SU-DHL-6 (cell line): Measurements from ENCODE around the gene ARHGAP40.

Experiments used
- H2AFZ ChIP-seq: fragments of 200-600 bp; sonication (generic); 2 replicates; pipeline ENCODE4 v1.6.1; 2014; ENCODE audit warnings: low read depth, mild to moderate bottlenecking, moderate library complexity, mixed read lengths, antibody characterized with exemption, low read length; ENCODE audit not compliant: severe bottlenecking
- H3F3A ChIP-seq: fragments of 200-600 bp; shearing (Covaris generic); 2 replicates; pipeline ENCODE4 v1.6.0; 2016; ENCODE audit warnings: antibody characterized with exemption, mild to moderate bottlenecking; ENCODE audit not compliant: insufficient read depth
- H3K27ac ChIP-seq: fragments of 200-600 bp; sonication (generic); 2 replicates; pipeline ENCODE4 v1.5.1; 2016; ENCODE audit warnings: low read depth, mild to moderate bottlenecking, low read length, moderate library complexity, mixed read lengths
- H3K27me3 ChIP-seq: fragments of 200-600 bp; sonication (generic), shearing (Covaris generic); 2 replicates; pipeline ENCODE4 v1.6.0; 2014; ENCODE audit warnings: mild to moderate bottlenecking, low read length
- H3K36me3 ChIP-seq: fragments of 200-600 bp; sonication (generic); 2 replicates; pipeline ENCODE4 v1.6.1; 2014; ENCODE audit warnings: mild to moderate bottlenecking, low read length, mixed read lengths
- H3K4me2 ChIP-seq: fragments of 300-600, 200-600 bp; shearing (Covaris generic), sonication (generic); 2 replicates; pipeline ENCODE4 v1.6.0; 2014; ENCODE audit warnings: low read length, low read depth, mild to moderate bottlenecking; ENCODE audit not compliant: poor library complexity, severe bottlenecking
- H3K4me3 ChIP-seq: fragments of 200-600 bp; sonication (generic); 2 replicates; pipeline ENCODE4 v1.5.1; 2014; ENCODE audit warnings: antibody characterized with exemption, low read length, mild to moderate bottlenecking, mixed read lengths; ENCODE audit not compliant: insufficient read depth, poor library complexity, severe bottlenecking
- H3K79me2 ChIP-seq: fragments of 200-600 bp; sonication (generic); 2 replicates; pipeline ENCODE4 v1.6.1; 2014; ENCODE audit warnings: mild to moderate bottlenecking, low read length, moderate library complexity; ENCODE audit not compliant: insufficient read depth
- H3K9ac ChIP-seq: fragments of 200-600 bp; sonication (generic); 2 replicates; pipeline ENCODE4 v1.7.0; 2014; ENCODE audit warnings: mild to moderate bottlenecking, low read length
- H3K9me2 ChIP-seq: fragments of 200-600 bp; sonication (generic); replicated peaks from 2 replicates; pipeline ENCODE4 v1.6.1; 2014; ENCODE audit warnings: low read length; ENCODE audit not compliant: insufficient read depth
- H3K9me3 ChIP-seq: fragments of 200-600 bp; sonication (generic); 2 replicates; pipeline ENCODE4 v1.6.1; 2014; ENCODE audit warnings: low read length, mixed read lengths; ENCODE audit not compliant: insufficient read depth
- H4K20me1 ChIP-seq: fragments of 200-600 bp; sonication (generic); 2 replicates; pipeline ENCODE4 v1.6.1; 2014; ENCODE audit warnings: low read depth, mild to moderate bottlenecking, antibody characterized with exemption, low read length, moderate library complexity, mixed read lengths
- EZH2phosphoT487 ChIP-seq: fragments of 200-600 bp; sonication (generic), shearing (Covaris generic); conservative IDR thresholded peaks from 2 replicates; pipeline ENCODE4 v1.6.1; 2018; ENCODE audit warnings: mild to moderate bottlenecking, antibody characterized with exemption, low read length, moderate library complexity, mixed read lengths
- TF ChIP-seq, protein P1 (sequence below): fragments of 200-600 bp; sonication (generic); IDR thresholded peaks from one replicate; pipeline ENCODE4 v1.5.1; 2017; ENCODE audit warnings: antibody characterized with exemption, mild to moderate bottlenecking, low read length, moderate library complexity; ENCODE audit not compliant: insufficient read depth, poor library complexity, severe bottlenecking

ARHGAP40 gene

DNA sequence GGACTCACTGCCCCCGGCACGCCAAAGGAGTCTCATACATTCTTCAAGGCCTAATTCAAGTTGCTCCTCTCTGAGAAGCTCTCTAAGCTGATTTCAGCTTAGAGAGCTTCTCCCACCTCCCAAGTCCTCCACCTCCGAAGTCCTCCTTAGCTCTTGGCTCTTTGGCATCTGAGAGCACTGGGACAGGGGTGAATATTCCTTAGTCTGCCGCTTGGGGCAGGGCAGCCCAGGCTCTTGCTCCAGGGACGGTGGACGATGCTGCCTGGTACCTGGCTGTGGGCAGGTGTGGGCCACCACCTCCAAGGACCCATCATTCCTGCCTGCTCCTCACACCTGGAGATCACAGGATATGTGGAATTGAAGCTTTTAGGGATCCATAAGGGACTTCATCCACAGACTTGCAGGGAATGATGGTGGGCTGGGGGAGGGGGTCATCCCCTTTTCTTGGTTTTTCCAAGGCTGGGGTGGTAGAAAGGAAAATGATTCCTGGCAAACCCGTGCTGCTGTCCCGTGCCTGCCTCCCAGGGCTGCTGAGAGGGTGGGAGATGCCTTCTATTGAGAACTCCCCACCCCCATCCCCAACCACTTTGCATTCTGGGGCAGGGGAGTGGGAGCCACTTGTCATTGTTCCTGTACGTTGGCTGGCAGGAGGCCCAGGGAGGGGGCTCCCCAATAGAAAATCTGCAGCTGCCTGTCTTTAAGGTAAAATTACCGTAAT lies 57.4 kb downstream of the ARHGAP40 start:
- Histone ChIP-seq H3K4me3 (no peak overlapping the region), H2AFZ (no peak overlapping the region), H4K20me1 (no peaks in the 10 kb centered on the region), H3K9ac (no peak overlapping the region), H3K4me2 (no peak overlapping the region), H3K27ac (no peak overlapping the region), H3K9me2 (no peaks in the 10 kb centered on the region), H3K27me3 (no peaks in the 10 kb centered on the region), H3K36me3 (no peaks in the 10 kb centered on the region), H3K79me2 (no peaks in the 10 kb centered on the region), H3K9me3 (no peaks in the 10 kb centered on the region), H3F3A (no peaks in the 10 kb centered on the region)
- no peak for TF ChIP-seq EZH2phosphoT487
- TF ChIP-seq, protein P1, sequence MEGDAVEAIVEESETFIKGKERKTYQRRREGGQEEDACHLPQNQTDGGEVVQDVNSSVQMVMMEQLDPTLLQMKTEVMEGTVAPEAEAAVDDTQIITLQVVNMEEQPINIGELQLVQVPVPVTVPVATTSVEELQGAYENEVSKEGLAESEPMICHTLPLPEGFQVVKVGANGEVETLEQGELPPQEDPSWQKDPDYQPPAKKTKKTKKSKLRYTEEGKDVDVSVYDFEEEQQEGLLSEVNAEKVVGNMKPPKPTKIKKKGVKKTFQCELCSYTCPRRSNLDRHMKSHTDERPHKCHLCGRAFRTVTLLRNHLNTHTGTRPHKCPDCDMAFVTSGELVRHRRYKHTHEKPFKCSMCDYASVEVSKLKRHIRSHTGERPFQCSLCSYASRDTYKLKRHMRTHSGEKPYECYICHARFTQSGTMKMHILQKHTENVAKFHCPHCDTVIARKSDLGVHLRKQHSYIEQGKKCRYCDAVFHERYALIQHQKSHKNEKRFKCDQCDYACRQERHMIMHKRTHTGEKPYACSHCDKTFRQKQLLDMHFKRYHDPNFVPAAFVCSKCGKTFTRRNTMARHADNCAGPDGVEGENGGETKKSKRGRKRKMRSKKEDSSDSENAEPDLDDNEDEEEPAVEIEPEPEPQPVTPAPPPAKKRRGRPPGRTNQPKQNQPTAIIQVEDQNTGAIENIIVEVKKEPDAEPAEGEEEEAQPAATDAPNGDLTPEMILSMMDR, result no peak

DNA sequence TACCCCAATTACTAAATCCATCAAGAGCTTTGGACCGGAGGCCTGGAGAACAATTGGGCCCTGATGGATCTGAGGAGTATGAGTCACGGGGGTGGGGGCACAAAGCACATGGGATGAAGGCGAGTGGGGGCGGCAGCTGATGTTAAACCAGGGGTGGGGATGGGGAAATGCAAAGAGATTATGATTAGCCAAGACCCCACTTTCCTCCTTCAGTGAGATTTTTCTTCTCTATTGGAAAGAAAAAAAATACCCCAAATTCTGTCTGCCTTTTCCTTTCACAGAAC lies 57.9 kb downstream of the ARHGAP40 start:
- TF ChIP-seq, protein P1, result no peak
- TF ChIP-seq EZH2phosphoT487, result no peak
- no peaks in the 10 kb centered on the region for H3K9me3 ChIP-seq
- no peak overlapping the region for H3K9ac ChIP-seq
- no peak overlapping the region for H3K27ac ChIP-seq
- H3K79me2 ChIP-seq, result no peaks in the 10 kb centered on the region
- H3K4me3 ChIP-seq, result no peak overlapping the region
- H2AFZ ChIP-seq, result no peak overlapping the region
- no peaks in the 10 kb centered on the region for H3K27me3 ChIP-seq
- H3K9me2 ChIP-seq, result no peaks in the 10 kb centered on the region
- H3K36me3 ChIP-seq, result no peaks in the 10 kb centered on the region
- no peak overlapping the region for H3K4me2 ChIP-seq
- H4K20me1 ChIP-seq, result no peaks in the 10 kb centered on the region
- no peaks in the 10 kb centered on the region for H3F3A ChIP-seq

DNA sequence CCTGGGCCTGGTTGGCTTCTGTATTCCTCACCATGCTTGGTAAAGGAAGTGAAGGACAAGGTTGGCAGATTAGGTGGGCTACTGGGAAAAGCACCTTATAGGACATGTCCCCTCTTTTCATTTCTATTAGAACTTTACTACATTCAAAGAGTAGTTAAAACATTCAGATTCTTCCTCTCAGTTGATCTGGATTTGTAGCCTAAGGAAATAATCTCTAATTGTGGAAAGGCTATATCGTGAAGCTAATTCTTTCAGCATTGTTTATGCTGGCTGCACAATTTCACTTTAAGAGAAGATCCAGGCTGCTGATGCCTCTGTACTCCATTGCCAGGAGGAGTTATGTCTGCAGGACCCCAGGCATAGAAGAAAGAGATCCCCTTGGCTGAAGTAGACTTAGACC lies 58.8 kb downstream of the ARHGAP40 start:
- H2AFZ ChIP-seq, result no peak overlapping the region
- no peaks in the 10 kb centered on the region for H3K9me2 ChIP-seq
- H4K20me1 ChIP-seq, result no peaks in the 10 kb centered on the region
- H3K4me3 ChIP-seq, result no peak overlapping the region
- no peaks in the 10 kb centered on the region for H3F3A ChIP-seq
- no peaks in the 10 kb centered on the region for H3K36me3 ChIP-seq
- H3K4me2 ChIP-seq, result no peak overlapping the region
- H3K79me2 ChIP-seq, result no peaks in the 10 kb centered on the region
- H3K9me3 ChIP-seq, result no peaks in the 10 kb centered on the region
- H3K27me3 ChIP-seq, result no peaks in the 10 kb centered on the region
- no peak overlapping the region for H3K9ac ChIP-seq
- no peak overlapping the region for H3K27ac ChIP-seq
- no peak for TF ChIP-seq EZH2phosphoT487
- TF ChIP-seq, protein P1, result no peak
